Spleen (tissue), 7 donors: ENCODE results near the gene POM121L2.

ENCODE experiments used
- POLR2A ChIP-seq, 3 donors: fragments of 450-650 bp; IDR thresholded peaks; one replicate each; pipeline ENCODE4 v1.5.1; 2017; ENCODE audit warnings: antibody characterized with exemption in 3 of 3, mild to moderate bottlenecking in 1 of 3
- POLR2AphosphoS5 ChIP-seq, 3 donors: sonication (generic); formaldehyde crosslinking; IDR thresholded peaks; one replicate each; pipeline ENCODE4 v1.5.1; 2017; ENCODE audit warnings: antibody characterized with exemption in 3 of 3
- TF ChIP-seq, protein P1 (sequence below), 11 experiments: fragments of 200-600 bp in 7 of 11; fragments of 450-650 bp in 4 of 11; sonication (generic) in 4 of 11; IDR thresholded peaks in 8 of 11; conservative IDR thresholded peaks in 3 of 11; 1 replicate in 7 of 11; 2 replicates in 4 of 11; pipeline versions ENCODE4 v1.4.0 to v1.8.0; 2016 to 2021; ENCODE audit warnings: antibody characterized with exemption in 11 of 11, inconsistent platforms in 4 of 11, mild to moderate bottlenecking in 1 of 11
- donor health status: DM: no; HTN: no; CAD: no; lungs with moderate emphysema.
- donor health status: DM: no; HTN: no; CAD: no.
- donor health status: DM: no; HTN: no; CAD: no.

DNA sequence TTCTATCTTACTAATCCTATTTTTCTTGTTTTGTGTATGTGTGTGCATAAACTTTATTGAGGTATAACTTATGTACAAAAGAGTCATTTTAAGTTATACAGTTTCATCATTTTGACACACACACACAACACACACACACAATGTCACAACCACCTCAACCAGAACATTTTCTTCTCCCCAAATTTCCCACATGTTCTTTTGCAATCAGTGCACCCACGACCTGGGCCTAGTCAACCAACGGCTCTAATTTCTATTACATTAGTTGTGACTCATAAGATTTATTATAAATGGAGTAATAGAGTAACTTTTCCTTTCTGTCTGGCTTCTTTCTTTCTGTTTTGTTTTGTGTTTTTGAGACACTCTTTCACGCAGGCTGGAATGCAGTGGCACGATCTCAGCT is 9.8 kb upstream of the POM121L2 start:
- TF ChIP-seq, protein P1, sequence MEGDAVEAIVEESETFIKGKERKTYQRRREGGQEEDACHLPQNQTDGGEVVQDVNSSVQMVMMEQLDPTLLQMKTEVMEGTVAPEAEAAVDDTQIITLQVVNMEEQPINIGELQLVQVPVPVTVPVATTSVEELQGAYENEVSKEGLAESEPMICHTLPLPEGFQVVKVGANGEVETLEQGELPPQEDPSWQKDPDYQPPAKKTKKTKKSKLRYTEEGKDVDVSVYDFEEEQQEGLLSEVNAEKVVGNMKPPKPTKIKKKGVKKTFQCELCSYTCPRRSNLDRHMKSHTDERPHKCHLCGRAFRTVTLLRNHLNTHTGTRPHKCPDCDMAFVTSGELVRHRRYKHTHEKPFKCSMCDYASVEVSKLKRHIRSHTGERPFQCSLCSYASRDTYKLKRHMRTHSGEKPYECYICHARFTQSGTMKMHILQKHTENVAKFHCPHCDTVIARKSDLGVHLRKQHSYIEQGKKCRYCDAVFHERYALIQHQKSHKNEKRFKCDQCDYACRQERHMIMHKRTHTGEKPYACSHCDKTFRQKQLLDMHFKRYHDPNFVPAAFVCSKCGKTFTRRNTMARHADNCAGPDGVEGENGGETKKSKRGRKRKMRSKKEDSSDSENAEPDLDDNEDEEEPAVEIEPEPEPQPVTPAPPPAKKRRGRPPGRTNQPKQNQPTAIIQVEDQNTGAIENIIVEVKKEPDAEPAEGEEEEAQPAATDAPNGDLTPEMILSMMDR (IDR thresholded peaks at IDR 0.05 in 8 of 11, conservative IDR thresholded peaks at IDR 0.05 in 3 of 11) = no peak
- TF ChIP-seq POLR2AphosphoS5 (IDR thresholded peaks at IDR 0.05) (no peak), POLR2A (IDR thresholded peaks at IDR 0.05) (no peak)
